ENCODE results near the gene SLC39A11. TPM values are rescaled to one million over a fixed set of nuclear protein-coding genes. Genes with fewer than 3 reads are reported as not detected.

The SLC39A11 gene
- total RNA-seq, 1 experiment from 2014 or later, result 46.4 TPM

DNA sequence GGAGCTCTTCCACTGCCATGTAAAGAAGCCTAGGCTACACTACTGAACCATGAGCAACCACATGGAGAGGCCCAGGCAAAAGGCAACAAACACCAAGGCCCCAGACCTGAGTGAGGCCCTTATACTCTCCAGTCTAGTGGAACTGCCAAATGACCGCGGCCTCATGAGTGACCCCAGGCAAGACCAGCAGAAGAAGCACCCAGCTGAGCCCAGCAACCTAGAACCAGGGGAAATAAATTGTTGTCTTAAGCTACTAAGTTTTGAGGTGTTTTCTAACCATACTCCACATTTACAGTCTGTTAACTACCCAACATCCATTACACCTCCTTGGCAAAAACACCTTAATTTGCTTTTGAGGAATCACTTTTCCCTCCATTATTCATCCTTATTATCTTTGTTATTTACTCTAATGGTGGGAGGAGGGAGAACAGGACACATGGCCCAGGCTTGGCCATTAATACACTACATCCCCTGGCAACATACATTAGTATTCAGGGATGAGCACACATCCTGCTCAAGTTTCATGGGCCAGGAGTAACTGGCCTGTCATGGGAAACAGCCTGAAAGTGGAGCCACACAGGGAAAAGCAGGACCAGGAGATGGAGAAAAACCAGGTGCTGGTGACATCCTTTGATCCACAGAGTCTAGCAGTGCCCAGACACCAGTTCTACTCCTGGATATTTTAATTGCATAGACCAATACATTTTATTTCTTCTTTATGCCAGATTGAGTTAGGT is 26.2 kb downstream of the SLC39A11 start:
- RAD21 ChIA-PET (ENCODE audit: low non-redundant PET in 1 of 2, low total read pairs in 2 of 2, uncharacterized antibody in 2 of 2, unreplicated experiment in 2 of 2), result no interaction called here
- no peaks in the 10 kb centered on the region for H3K79me2 ChIP-seq (ENCODE audit: insufficient read depth, low read length)
- no peak for ATAC-seq

More for the DNA sequence above, 26.2 kb downstream of the SLC39A11 start:
- Histone ChIP-seq H3K4me2 (ENCODE audit: low read length) (no peak overlapping the region), H3K36me3 (ENCODE audit: control insufficient read depth in 1 of 2, insufficient read depth in 2 of 2, low read length in 2 of 2) (no peaks in the 10 kb centered on the region), H3K4me3 (replicated peaks in 1 of 2; ENCODE audit: low read depth in 1 of 2, low read length in 2 of 2) (no peak overlapping the region), H3K27me3 (ENCODE audit: insufficient read depth, low read length) (no peaks in the 10 kb centered on the region), H3K9me2 (ENCODE audit: insufficient read depth) (no peaks in the 10 kb centered on the region), H3K27ac (ENCODE audit: low read depth, low read length) (no peak overlapping the region), H3K4me1 (ENCODE audit: control insufficient read depth in 1 of 2, insufficient read depth in 2 of 2, low read length in 2 of 2) (peaks cover 0 to 7% of the 10 kb centered on the region in 2 experiments; a peak in 1 of 4 replicates), H3K9me3 (ENCODE audit: control insufficient read depth in 1 of 2, insufficient read depth in 1 of 2, low read depth in 1 of 2, low read length in 2 of 2) (no peaks in the 10 kb centered on the region), H3K9ac (ENCODE audit: low read length) (no peak overlapping the region), H2AFZ (ENCODE audit: low read depth, low read length, poor library complexity, severe bottlenecking) (no peak overlapping the region), H4K20me1 (ENCODE audit: insufficient read depth) (no peaks in the 10 kb centered on the region)
- TF ChIP-seq EGR1 (IDR thresholded peaks at IDR 0.05; ENCODE audit: low read depth), result no peak
- no peak for TF ChIP-seq EZH2 (IDR thresholded peaks at IDR 0.05)
- TF ChIP-seq POLR2A (IDR thresholded peaks at IDR 0.05; ENCODE audit: borderline replicate concordance, extremely low read depth, insufficient read depth, insufficient read length), result no peak
- TF ChIP-seq, protein P1, sequence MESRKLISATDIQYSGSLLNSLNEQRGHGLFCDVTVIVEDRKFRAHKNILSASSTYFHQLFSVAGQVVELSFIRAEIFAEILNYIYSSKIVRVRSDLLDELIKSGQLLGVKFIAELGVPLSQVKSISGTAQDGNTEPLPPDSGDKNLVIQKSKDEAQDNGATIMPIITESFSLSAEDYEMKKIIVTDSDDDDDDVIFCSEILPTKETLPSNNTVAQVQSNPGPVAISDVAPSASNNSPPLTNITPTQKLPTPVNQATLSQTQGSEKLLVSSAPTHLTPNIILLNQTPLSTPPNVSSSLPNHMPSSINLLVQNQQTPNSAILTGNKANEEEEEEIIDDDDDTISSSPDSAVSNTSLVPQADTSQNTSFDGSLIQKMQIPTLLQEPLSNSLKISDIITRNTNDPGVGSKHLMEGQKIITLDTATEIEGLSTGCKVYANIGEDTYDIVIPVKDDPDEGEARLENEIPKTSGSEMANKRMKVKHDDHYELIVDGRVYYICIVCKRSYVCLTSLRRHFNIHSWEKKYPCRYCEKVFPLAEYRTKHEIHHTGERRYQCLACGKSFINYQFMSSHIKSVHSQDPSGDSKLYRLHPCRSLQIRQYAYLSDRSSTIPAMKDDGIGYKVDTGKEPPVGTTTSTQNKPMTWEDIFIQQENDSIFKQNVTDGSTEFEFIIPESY (IDR thresholded peaks at IDR 0.05; ENCODE audit: extremely low read depth, insufficient replicate concordance, low read length), result no peak
- TF ChIP-seq SRF (IDR thresholded peaks at IDR 0.05; ENCODE audit: low read depth), result no peak
- TF ChIP-seq ELF1 (IDR thresholded peaks at IDR 0.05; ENCODE audit: borderline replicate concordance, low read depth), result no peak
- no peak for TF ChIP-seq JUND (IDR thresholded peaks at IDR 0.05)
- TF ChIP-seq SP1 (IDR thresholded peaks at IDR 0.05; ENCODE audit: low read depth), result no peak
- no peak for TF ChIP-seq ZFX (IDR thresholded peaks at IDR 0.05)
- TF ChIP-seq CBX3 (IDR thresholded peaks at IDR 0.05; ENCODE audit: low read depth), result no peak
- TF ChIP-seq RAD21 (IDR thresholded peaks at IDR 0.05; ENCODE audit: low read depth), result no peak
- no peak for TF ChIP-seq FOSL1 (IDR thresholded peaks at IDR 0.05; ENCODE audit: low read depth)
- no peak for TF ChIP-seq TCF7L2 (IDR thresholded peaks at IDR 0.05; ENCODE audit: borderline replicate concordance, extremely low read depth, insufficient read depth, insufficient read length)
- no peak for TF ChIP-seq CEBPB (IDR thresholded peaks at IDR 0.05; ENCODE audit: low read depth)
- TF ChIP-seq POLR2AphosphoS5 (IDR thresholded peaks at IDR 0.05; ENCODE audit: low read depth, low read length), result no peak
- no peak for TF ChIP-seq ZNF274 (IDR thresholded peaks at IDR 0.05; ENCODE audit: low read depth, low read length)
- intact Hi-C loops (cut with micrococcal nuclease), result no loop called here
- POLR2A ChIA-PET, result no interaction called here
- CTCF ChIA-PET, result no interaction called here
- BruUV-seq (replicated peaks), result no TSS peak
- DNase-seq (ENCODE audit: low read depth, low spot score), result no peak
